GM18511 (cell line): ENCODE results near the gene WDR72.

Experiments
- ATAC-seq: cut with Tn5 transposase; IDR thresholded peaks from one replicate; pipeline ENCODE4 v1.9.1; 2021; ENCODE audit warnings: mild to moderate bottlenecking, moderate library complexity; ENCODE audit not compliant: unreplicated experiment

The WDR72 gene

GRCh38 chr15:53536479-53537120, 222.9 kb downstream of the WDR72 start:
- no peak for ATAC-seq

- no peak for ATAC-seq
Observed at GRCh38 chr15:53535886-53536285, 223.6 kb downstream of the WDR72 start.

- no peak for ATAC-seq
Observed at GRCh38 chr15:53534105-53534839, 225.2 kb downstream of the WDR72 start.

- ATAC-seq = no peak
Observed at GRCh38 chr15:53530761-53531160, 228.7 kb downstream of the WDR72 start.

- no peak for ATAC-seq
Observed at GRCh38 chr15:53527996-53528395, 231.5 kb downstream of the WDR72 start.

- no peak for ATAC-seq
Observed at GRCh38 chr15:53525894-53526293, 233.6 kb downstream of the WDR72 start.

- ATAC-seq = no peak
Observed at GRCh38 chr15:53522991-53523390, 236.5 kb downstream of the WDR72 start.

- no peak for ATAC-seq
Observed at GRCh38 chr15:53520996-53521395, 238.5 kb downstream of the WDR72 start.

GRCh38 chr15:53513431-53513830, 246.0 kb downstream of the WDR72 start:
- ATAC-seq = no peak

GRCh38 chr15:53512029-53512428, 247.4 kb downstream of the WDR72 start:
- ATAC-seq = no peak

GRCh38 chr15:53511175-53511574, 248.3 kb downstream of the WDR72 start:
- ATAC-seq = no peak

- ATAC-seq = no peak
Observed at GRCh38 chr15:53506370-53506769, 253.1 kb downstream of the WDR72 start.

GRCh38 chr15:53498996-53499395, 260.5 kb downstream of the WDR72 start:
- no peak for ATAC-seq

- no peak for ATAC-seq
Observed at GRCh38 chr15:53490341-53490740, 269.1 kb downstream of the WDR72 start.

GRCh38 chr15:53482055-53482454, 277.4 kb downstream of the WDR72 start:
- no peak for ATAC-seq

- ATAC-seq = no peak
Observed at GRCh38 chr15:53477981-53478766, 281.3 kb downstream of the WDR72 start.

- ATAC-seq = no peak
Observed at GRCh38 chr15:53473886-53474285, 285.6 kb downstream of the WDR72 start.

GRCh38 chr15:53473435-53473834, 286.0 kb downstream of the WDR72 start:
- ATAC-seq = no peak

- ATAC-seq = no peak
Observed at GRCh38 chr15:53472883-53473282, 286.6 kb downstream of the WDR72 start.

- ATAC-seq = no peak
Observed at GRCh38 chr15:53472210-53472609, 287.3 kb downstream of the WDR72 start.

GRCh38 chr15:53470743-53471142, 288.7 kb downstream of the WDR72 start:
- ATAC-seq = no peak

- no peak for ATAC-seq
Observed at GRCh38 chr15:53469422-53469821, 290.0 kb downstream of the WDR72 start.
